Neural progenitor cell (in vitro differentiated cells): Measurements from ENCODE around the gene NATD1. TPM values are rescaled to one million over a fixed set of nuclear protein-coding genes. Genes with fewer than 3 reads are reported as not detected.

Experiments used
- DNase-seq: peaks from one replicate; pipeline ENCODE4 v3.0.0-alpha.2; 2016; ENCODE audit warnings: low spot score
- H2AFZ ChIP-seq: fragments of 200-600 bp; sonication (generic); replicated peaks from 2 replicates; pipeline ENCODE4 v1.6.1; 2016; ENCODE audit warnings: antibody characterized with exemption
- H3F3A ChIP-seq: fragments of 200-600 bp; sonication (generic); 2 replicates; pipeline ENCODE4 v1.6.1; 2016; ENCODE audit warnings: antibody characterized with exemption, low read depth
- H3K27ac ChIP-seq: fragments of 200-600 bp; sonication (generic); 2 replicates; pipeline ENCODE4 v1.5.1; 2016; ENCODE audit warnings: mild to moderate bottlenecking
- H3K27me3 ChIP-seq: fragments of 200-600 bp; sonication (generic); 2 replicates; pipeline ENCODE4 v1.6.1; 2016; ENCODE audit warnings: mild to moderate bottlenecking, moderate library complexity
- H3K36me3 ChIP-seq: fragments of 200-600 bp; sonication (generic); 2 replicates; pipeline ENCODE4 v1.5.1; 2016
- H3K4me1 ChIP-seq: fragments of 200-600 bp; sonication (generic); 2 replicates; pipeline ENCODE4 v1.6.1; 2016; ENCODE audit warnings: mixed run types
- H3K4me2 ChIP-seq: fragments of 200-600 bp; sonication (generic); 2 replicates; pipeline ENCODE4 v1.6.1; 2016
- H3K4me3 ChIP-seq: fragments of 200-600 bp; sonication (generic); 2 replicates; pipeline ENCODE4 v1.5.1; 2016
- H3K79me2 ChIP-seq: fragments of 200-600 bp; sonication (generic); 2 replicates; pipeline ENCODE4 v1.6.1; 2016; ENCODE audit warnings: low read depth
- H3K9ac ChIP-seq: fragments of 200-600 bp; sonication (generic); 2 replicates; pipeline ENCODE4 v1.6.1; 2016
- H3K9me3 ChIP-seq: fragments of 200-600 bp; sonication (generic); 2 replicates; pipeline ENCODE4 v1.5.1; 2016; ENCODE audit warnings: low read depth
- H4K20me1 ChIP-seq: fragments of 200-600 bp; sonication (generic); 2 replicates; pipeline ENCODE4 v1.6.1; 2016; ENCODE audit warnings: low read depth
- H3K27ac Mint-ChIP-seq: 3 replicates; pipeline ENCODE4 v1.8.0; 2021; ENCODE audit warnings: mixed read lengths
- H3K27me3 Mint-ChIP-seq: 2 replicates; pipeline ENCODE4 v1.8.0; 2022; ENCODE audit warnings: low read depth, mild to moderate bottlenecking, inconsistent platforms, moderate library complexity, mixed read lengths; ENCODE audit not compliant: insufficient read depth
- H3K36me3 Mint-ChIP-seq: 3 replicates; pipeline ENCODE4 v1.8.0; 2021; ENCODE audit warnings: mixed read lengths
- H3K4me1 Mint-ChIP-seq: 3 replicates; pipeline ENCODE4 v1.8.0; 2021; ENCODE audit warnings: mixed read lengths
- H3K4me3 Mint-ChIP-seq: 3 replicates; pipeline ENCODE4 v1.8.0; 2021; ENCODE audit warnings: mild to moderate bottlenecking, moderate library complexity, mixed read lengths
- H3K9me3 Mint-ChIP-seq: 3 replicates; pipeline ENCODE4 v1.8.0; 2020; ENCODE audit warnings: mixed read lengths
- EZH2 ChIP-seq: fragments of 200-600 bp; sonication (generic); IDR thresholded peaks from 2 replicates; pipeline ENCODE4 v1.6.1; 2017; ENCODE audit warnings: antibody characterized with exemption, mild to moderate bottlenecking, moderate library complexity
- EZH2phosphoT487 ChIP-seq: fragments of 200-600 bp; sonication (generic); IDR thresholded peaks from 2 replicates; pipeline ENCODE4 v1.6.1; 2017; ENCODE audit warnings: antibody characterized with exemption
- total RNA-seq: library from RNA; depleted of rRNA; stranded (reverse); fragments of >200 nt; gene quantifications from 2 replicates; pipeline ENCODE4 v1.2.3, GENCODE V29; 2015; ENCODE audit warnings: low replicate concordance
- TF ChIP-seq, protein P1 (sequence below): fragments of 200-600 bp; sonication (generic); IDR thresholded peaks from 2 replicates; pipeline ENCODE4 v1.5.1; 2017; ENCODE audit warnings: antibody characterized with exemption, mild to moderate bottlenecking

The NATD1 gene
- total RNA-seq, 1 donor from 2014 or later: 4.3 TPM

DNA sequence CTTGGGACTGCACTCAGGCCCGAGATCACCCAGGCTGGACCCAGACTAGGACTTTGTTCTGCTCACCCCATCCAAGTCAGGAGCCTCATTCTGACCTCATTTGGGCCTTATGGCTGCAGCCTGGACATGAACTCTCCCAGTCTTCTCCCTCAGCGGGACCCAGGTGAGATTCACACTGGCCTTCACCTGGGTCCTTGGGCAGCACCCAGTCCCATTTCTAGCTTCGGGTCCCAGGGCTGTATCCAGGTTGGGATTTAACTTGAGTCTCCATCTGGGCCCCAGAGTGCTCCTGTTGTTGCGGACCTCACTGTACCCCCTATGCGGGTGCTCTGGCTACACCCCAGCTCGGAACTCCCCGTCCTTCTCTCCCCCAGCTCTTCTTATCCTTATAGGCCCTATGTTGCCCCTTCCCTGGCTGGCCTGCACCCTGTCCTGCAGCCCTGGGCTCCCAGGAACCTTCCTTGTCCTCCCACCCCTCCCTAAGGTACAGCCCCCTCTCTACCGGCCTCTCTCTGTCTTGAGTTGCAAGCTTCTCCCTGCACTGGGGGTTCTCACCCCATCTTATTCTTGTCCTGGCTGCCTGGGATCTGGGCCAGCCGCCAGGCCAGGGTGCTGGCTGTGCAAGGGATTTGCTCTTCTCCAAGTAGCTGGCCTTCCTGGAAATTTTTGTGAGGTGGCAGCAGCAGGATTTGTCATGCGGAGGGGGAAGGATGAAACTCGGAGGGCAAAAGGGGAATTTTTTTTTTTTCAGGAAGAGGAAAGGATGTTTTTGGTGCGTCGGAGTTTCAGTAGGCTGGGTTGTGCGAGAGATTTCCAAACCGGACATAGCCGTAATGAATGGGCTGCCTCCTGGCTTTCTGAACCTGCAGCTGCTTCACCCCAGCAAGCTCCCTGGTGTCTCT lies 32.2 kb upstream of the NATD1 start:
- Histone ChIP-seq H2AFZ (peak overlapping the region; percentile 72), H3K4me3 (peak overlapping the region; percentile 73), H3K27me3 (peaks cover 46% of the 10 kb centered on the region), H3F3A (peaks cover 5% of the 10 kb centered on the region), H3K4me1 (peaks cover 20% of the 10 kb centered on the region), H3K9ac (peak overlapping the region; percentile 21), H4K20me1 (peaks cover 18% of the 10 kb centered on the region), H3K27ac (no peak overlapping the region), H3K4me2 (peak overlapping the region; percentile 98), H3K9me3 (no peaks in the 10 kb centered on the region), H3K36me3 (no peaks in the 10 kb centered on the region), H3K79me2 (peaks cover 5% of the 10 kb centered on the region)
- DNase-seq: peak; percentile 36
- Mint-ChIP-seq H3K4me3 (peak overlapping the region; percentile 89), H3K4me1 (peaks cover 22% of the 10 kb centered on the region), H3K9me3 (no peaks in the 10 kb centered on the region), H3K36me3 (no peaks in the 10 kb centered on the region), H3K27me3 (peaks cover 10% of the 10 kb centered on the region), H3K27ac (no peak overlapping the region)
- no peak for TF ChIP-seq EZH2
- TF ChIP-seq, protein P1, sequence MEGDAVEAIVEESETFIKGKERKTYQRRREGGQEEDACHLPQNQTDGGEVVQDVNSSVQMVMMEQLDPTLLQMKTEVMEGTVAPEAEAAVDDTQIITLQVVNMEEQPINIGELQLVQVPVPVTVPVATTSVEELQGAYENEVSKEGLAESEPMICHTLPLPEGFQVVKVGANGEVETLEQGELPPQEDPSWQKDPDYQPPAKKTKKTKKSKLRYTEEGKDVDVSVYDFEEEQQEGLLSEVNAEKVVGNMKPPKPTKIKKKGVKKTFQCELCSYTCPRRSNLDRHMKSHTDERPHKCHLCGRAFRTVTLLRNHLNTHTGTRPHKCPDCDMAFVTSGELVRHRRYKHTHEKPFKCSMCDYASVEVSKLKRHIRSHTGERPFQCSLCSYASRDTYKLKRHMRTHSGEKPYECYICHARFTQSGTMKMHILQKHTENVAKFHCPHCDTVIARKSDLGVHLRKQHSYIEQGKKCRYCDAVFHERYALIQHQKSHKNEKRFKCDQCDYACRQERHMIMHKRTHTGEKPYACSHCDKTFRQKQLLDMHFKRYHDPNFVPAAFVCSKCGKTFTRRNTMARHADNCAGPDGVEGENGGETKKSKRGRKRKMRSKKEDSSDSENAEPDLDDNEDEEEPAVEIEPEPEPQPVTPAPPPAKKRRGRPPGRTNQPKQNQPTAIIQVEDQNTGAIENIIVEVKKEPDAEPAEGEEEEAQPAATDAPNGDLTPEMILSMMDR: no peak
- TF ChIP-seq EZH2phosphoT487: no peak

- Histone ChIP-seq H4K20me1 (peaks cover 18% of the 10 kb centered on the region), H2AFZ (peak within 1 kb of the TSS; percentile 72), H3K4me3 (peak within 1 kb of the TSS; percentile 73), H3K4me2 (peak within 1 kb of the TSS; percentile 98), H3K36me3 (no peaks in the 10 kb centered on the region), H3K27ac (no peak within 1 kb of the TSS), H3K4me1 (peaks cover 20% of the 10 kb centered on the region), H3K79me2 (peaks cover 5% of the 10 kb centered on the region), H3F3A (peaks cover 5% of the 10 kb centered on the region), H3K9me3 (no peaks in the 10 kb centered on the region), H3K9ac (peak within 1 kb of the TSS; percentile 21), H3K27me3 (peaks cover 49% of the 10 kb centered on the region)
- TF ChIP-seq EZH2: peak; percentile 64
- TF ChIP-seq, protein P1: no peak
- peak; percentile 4 for TF ChIP-seq EZH2phosphoT487
- peak; percentile 100 for DNase-seq
- Mint-ChIP-seq H3K4me1 (peaks cover 26% of the 10 kb centered on the region), H3K4me3 (peak within 1 kb of the TSS; percentile 89), H3K27me3 (peaks cover 16% of the 10 kb centered on the region), H3K36me3 (no peaks in the 10 kb centered on the region), H3K27ac (no peak within 1 kb of the TSS), H3K9me3 (no peaks in the 10 kb centered on the region)
These were observed 31.3 kb upstream of the NATD1 start, which contains the start of gene MAP2K3 for GRCh38 chr17:21284319-21285163. MAP2K3 (plus strand) TSS chr17:21284711; CDS start chr17:21284921, 210 bp downstream.

DNA sequence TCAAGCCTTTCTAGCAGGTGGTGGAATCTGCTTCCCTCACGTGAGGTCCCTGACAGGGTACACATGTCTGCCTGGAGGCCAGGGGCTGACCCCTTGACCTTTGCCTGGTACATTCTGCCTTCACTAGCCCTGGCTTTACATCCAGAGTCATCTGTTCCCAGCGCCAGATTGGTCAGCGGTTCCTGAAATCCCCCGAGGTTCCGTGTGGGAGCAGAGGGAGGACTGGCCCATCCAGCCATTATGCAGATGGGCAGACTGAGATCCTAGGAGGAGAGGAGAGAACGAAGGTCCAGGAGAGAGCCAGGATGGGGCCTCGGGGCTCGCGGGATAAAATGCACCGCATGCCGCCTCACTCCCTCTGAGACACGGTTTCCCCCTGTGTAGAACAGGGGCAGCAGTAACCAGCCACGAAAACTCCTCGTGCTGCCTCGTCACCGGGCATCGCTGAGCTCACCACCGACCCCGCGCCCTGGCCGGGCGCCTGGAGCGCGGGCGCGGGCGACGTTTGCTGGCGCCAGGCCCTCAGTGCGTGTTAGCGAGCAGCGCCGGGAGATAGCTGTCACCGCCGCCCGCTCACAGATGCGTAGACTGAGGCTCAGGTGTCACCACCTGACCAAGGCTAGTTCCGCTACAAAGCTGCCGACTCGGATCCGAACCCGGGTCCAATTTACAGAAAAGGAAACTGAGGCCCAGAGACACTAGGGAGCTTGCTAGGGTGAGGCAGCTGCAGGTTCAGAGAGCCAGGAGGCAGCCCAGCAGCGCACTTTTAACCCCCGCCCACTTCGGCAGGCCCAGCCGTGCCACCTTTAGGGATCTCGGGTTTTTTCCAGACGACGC lies 30.5 kb upstream of the NATD1 start:
- Histone ChIP-seq H3K9me3 (no peaks in the 10 kb centered on the region), H3K79me2 (peaks cover 4% of the 10 kb centered on the region)

More for the DNA sequence above, 30.5 kb upstream of the NATD1 start:
- H3K4me3 Mint-ChIP-seq: peak overlapping the region; percentile 89
- H3K27me3 Mint-ChIP-seq: peaks cover 20% of the 10 kb centered on the region
- DNase-seq: peak; percentile 54
- Histone ChIP-seq H3K4me1 (peaks cover 20% of the 10 kb centered on the region), H3K9ac (no peak overlapping the region), H3K27me3 (peaks cover 58% of the 10 kb centered on the region), H4K20me1 (peaks cover 14% of the 10 kb centered on the region), H3K4me2 (peak overlapping the region; percentile 75), H3F3A (peaks cover 5% of the 10 kb centered on the region), H3K27ac (no peak overlapping the region), H2AFZ (peak overlapping the region; percentile 1), H3K4me3 (peak overlapping the region; percentile 53), H3K36me3 (no peaks in the 10 kb centered on the region)
- TF ChIP-seq EZH2: peak; percentile 69
- TF ChIP-seq, protein P1: no peak
- peak; percentile 21 for TF ChIP-seq EZH2phosphoT487
- H3K27ac Mint-ChIP-seq: no peak overlapping the region
- peaks cover 26% of the 10 kb centered on the region for H3K4me1 Mint-ChIP-seq
- H3K36me3 Mint-ChIP-seq: no peaks in the 10 kb centered on the region
- H3K9me3 Mint-ChIP-seq: no peaks in the 10 kb centered on the region
